Stimulated activated effector memory CD8-positive, alpha-beta T cell treated with anti-CD3 and anti-CD28 coated beads, Interleukin-12 subunit alpha, Interleukin-12 subunit beta, amount 100 ng/mL, for 72 hours (primary cell): Measurements from ENCODE around the gene POU2F3.

Source experiments
- ATAC-seq: fragments of 150-1000 bp; cut with Tn5 transposase; 2 replicates; pipeline ENCODE4 v1.10.0; 2021
- DNase-seq, 2 donors: peaks; one replicate each; pipeline ENCODE4 v3.0.0; 2021 to 2022; ENCODE audit warnings: low spot score in 2 of 2
- H3K27ac Mint-ChIP-seq: one replicate; pipeline ENCODE4 v1.8.0; 2022; ENCODE audit warnings: mild to moderate bottlenecking, mixed read lengths
- H3K36me3 Mint-ChIP-seq: one replicate; pipeline ENCODE4 v1.8.0; 2022; ENCODE audit warnings: mild to moderate bottlenecking, mixed read lengths
- H3K4me1 Mint-ChIP-seq: one replicate; pipeline ENCODE4 v1.8.0; 2022; ENCODE audit warnings: mixed read lengths
- H3K4me3 Mint-ChIP-seq: one replicate; pipeline ENCODE4 v1.8.0; 2022; ENCODE audit warnings: mild to moderate bottlenecking, mixed read lengths
- H3K9me3 Mint-ChIP-seq: one replicate; pipeline ENCODE4 v1.8.0; 2022; ENCODE audit warnings: mixed read lengths

The POU2F3 gene

GRCh38 chr11:120295099-120295498 is 55.2 kb downstream of the POU2F3 start:
- no peaks in the 10 kb centered on the region for H3K4me1 Mint-ChIP-seq
- H3K27ac Mint-ChIP-seq: no peak overlapping the region
- ATAC-seq: no peak
- no peaks in the 10 kb centered on the region for H3K9me3 Mint-ChIP-seq
- H3K36me3 Mint-ChIP-seq: no peaks in the 10 kb centered on the region
- DNase-seq: no peak
- no peak overlapping the region for H3K4me3 Mint-ChIP-seq

GRCh38 chr11:120296554-120296953 is 56.6 kb downstream of the POU2F3 start:
- DNase-seq (no peak), ATAC-seq (no peak)
- H3K27ac Mint-ChIP-seq: no peak overlapping the region
- H3K4me3 Mint-ChIP-seq: no peak overlapping the region
- H3K9me3 Mint-ChIP-seq: no peaks in the 10 kb centered on the region
- H3K36me3 Mint-ChIP-seq: no peaks in the 10 kb centered on the region
- no peaks in the 10 kb centered on the region for H3K4me1 Mint-ChIP-seq

- no peaks in the 10 kb centered on the region for H3K9me3 Mint-ChIP-seq
- no peak for DNase-seq
- H3K4me3 Mint-ChIP-seq: no peak overlapping the region
- H3K36me3 Mint-ChIP-seq: no peaks in the 10 kb centered on the region
- no peak for ATAC-seq
- no peaks in the 10 kb centered on the region for H3K4me1 Mint-ChIP-seq
- H3K27ac Mint-ChIP-seq: no peak overlapping the region
These were observed 58.5 kb downstream of the POU2F3 start for GRCh38 chr11:120298461-120298860.

- DNase-seq: no peak
- H3K36me3 Mint-ChIP-seq: no peaks in the 10 kb centered on the region
- H3K4me3 Mint-ChIP-seq: no peak overlapping the region
- no peaks in the 10 kb centered on the region for H3K9me3 Mint-ChIP-seq
- H3K27ac Mint-ChIP-seq: no peak overlapping the region
- ATAC-seq: no peak
- no peaks in the 10 kb centered on the region for H3K4me1 Mint-ChIP-seq
These were observed 62.3 kb downstream of the POU2F3 start for GRCh38 chr11:120302001-120302805.

GRCh38 chr11:120303004-120303637 is 63.2 kb downstream of the POU2F3 start:
- Mint-ChIP-seq H3K4me3 (no peak overlapping the region), H3K4me1 (no peaks in the 10 kb centered on the region), H3K36me3 (no peaks in the 10 kb centered on the region), H3K9me3 (no peaks in the 10 kb centered on the region), H3K27ac (no peak overlapping the region)
- peak; percentile 61 to 66 for DNase-seq
- ATAC-seq: peak; percentile 81

GRCh38 chr11:120304526-120304925 is 64.6 kb downstream of the POU2F3 start:
- no peak for DNase-seq
- H3K36me3 Mint-ChIP-seq: no peaks in the 10 kb centered on the region
- H3K4me1 Mint-ChIP-seq: no peaks in the 10 kb centered on the region

GRCh38 chr11:120305286-120305685 is 65.3 kb downstream of the POU2F3 start:
- DNase-seq: no peak
- Mint-ChIP-seq H3K4me3 (no peak overlapping the region), H3K27ac (no peak overlapping the region), H3K36me3 (no peaks in the 10 kb centered on the region), H3K4me1 (no peaks in the 10 kb centered on the region), H3K9me3 (no peaks in the 10 kb centered on the region)
- ATAC-seq: no peak

More at GRCh38 chr11:120304526-120304925, 64.6 kb downstream of the POU2F3 start:
- H3K27ac Mint-ChIP-seq: no peak overlapping the region
- no peaks in the 10 kb centered on the region for H3K9me3 Mint-ChIP-seq
- H3K4me3 Mint-ChIP-seq: no peak overlapping the region
- no peak for ATAC-seq

- Mint-ChIP-seq H3K9me3 (no peaks in the 10 kb centered on the region), H3K4me1 (no peaks in the 10 kb centered on the region), H3K36me3 (no peaks in the 10 kb centered on the region), H3K4me3 (no peak overlapping the region), H3K27ac (no peak overlapping the region)
- DNase-seq (no peak), ATAC-seq (no peak)
These were observed 66.7 kb downstream of the POU2F3 start for GRCh38 chr11:120306519-120307242.

- no peaks in the 10 kb centered on the region for H3K36me3 Mint-ChIP-seq
These were observed 67.5 kb downstream of the POU2F3 start for GRCh38 chr11:120307476-120307875.

GRCh38 chr11:120308081-120308480 is 68.1 kb downstream of the POU2F3 start:
- H3K36me3 Mint-ChIP-seq: no peaks in the 10 kb centered on the region
- H3K4me3 Mint-ChIP-seq: no peak overlapping the region
- ATAC-seq: no peak
- no peak for DNase-seq
- no peaks in the 10 kb centered on the region for H3K9me3 Mint-ChIP-seq
- H3K27ac Mint-ChIP-seq: no peak overlapping the region
- H3K4me1 Mint-ChIP-seq: no peaks in the 10 kb centered on the region

More at GRCh38 chr11:120307476-120307875, 67.5 kb downstream of the POU2F3 start:
- no peaks in the 10 kb centered on the region for H3K4me1 Mint-ChIP-seq
- no peak overlapping the region for H3K4me3 Mint-ChIP-seq
- no peak overlapping the region for H3K27ac Mint-ChIP-seq
- ATAC-seq (no peak), DNase-seq (no peak)
- H3K9me3 Mint-ChIP-seq: no peaks in the 10 kb centered on the region

- no peak overlapping the region for H3K4me3 Mint-ChIP-seq
- H3K9me3 Mint-ChIP-seq: no peaks in the 10 kb centered on the region
- no peaks in the 10 kb centered on the region for H3K36me3 Mint-ChIP-seq
- H3K4me1 Mint-ChIP-seq: no peaks in the 10 kb centered on the region
- no peak overlapping the region for H3K27ac Mint-ChIP-seq
- no peak for ATAC-seq
- DNase-seq: no peak
These were observed 70.9 kb downstream of the POU2F3 start for GRCh38 chr11:120310870-120311269.

- ATAC-seq: no peak
- DNase-seq: no peak
These were observed 74.9 kb downstream of the POU2F3 start for GRCh38 chr11:120314861-120315260.

GRCh38 chr11:120316880-120317688 is 77.1 kb downstream of the POU2F3 start:
- Mint-ChIP-seq H3K9me3 (no peaks in the 10 kb centered on the region), H3K36me3 (no peaks in the 10 kb centered on the region), H3K4me1 (no peaks in the 10 kb centered on the region), H3K4me3 (no peak overlapping the region), H3K27ac (no peak overlapping the region)
- ATAC-seq (no peak), DNase-seq (no peak)

More at GRCh38 chr11:120314861-120315260, 74.9 kb downstream of the POU2F3 start:
- Mint-ChIP-seq H3K36me3 (no peaks in the 10 kb centered on the region), H3K27ac (no peak overlapping the region), H3K4me3 (no peak overlapping the region), H3K9me3 (no peaks in the 10 kb centered on the region), H3K4me1 (no peaks in the 10 kb centered on the region)

- DNase-seq (no peak), ATAC-seq (no peak)
- Mint-ChIP-seq H3K4me1 (no peaks in the 10 kb centered on the region), H3K9me3 (no peaks in the 10 kb centered on the region), H3K4me3 (no peak overlapping the region), H3K36me3 (no peaks in the 10 kb centered on the region), H3K27ac (no peak overlapping the region)
These were observed 77.9 kb downstream of the POU2F3 start for GRCh38 chr11:120317689-120318480.
